KBM-7 (cell line): ENCODE data around the gene MYO18B.
"Not testable (repeated sequence)": the region's sequence is repeated elsewhere in the genome, so short reads cannot be mapped to it uniquely, and the experiment has no call there.

Experiments
- DNase-seq: peaks from one replicate; pipeline ENCODE4 v3.0.0-alpha.2; 2015
- in situ Hi-C: fragments of 300-500 bp; cut with MboI; formaldehyde crosslinking; loops from 2 replicates; pipeline ENCODE4 v1.14.3; 2020; ENCODE audit warnings: low sequenced_read_pairs, low pct_unique_long_range_greater_than_20kb, mixed read lengths

The MYO18B gene, protein sequence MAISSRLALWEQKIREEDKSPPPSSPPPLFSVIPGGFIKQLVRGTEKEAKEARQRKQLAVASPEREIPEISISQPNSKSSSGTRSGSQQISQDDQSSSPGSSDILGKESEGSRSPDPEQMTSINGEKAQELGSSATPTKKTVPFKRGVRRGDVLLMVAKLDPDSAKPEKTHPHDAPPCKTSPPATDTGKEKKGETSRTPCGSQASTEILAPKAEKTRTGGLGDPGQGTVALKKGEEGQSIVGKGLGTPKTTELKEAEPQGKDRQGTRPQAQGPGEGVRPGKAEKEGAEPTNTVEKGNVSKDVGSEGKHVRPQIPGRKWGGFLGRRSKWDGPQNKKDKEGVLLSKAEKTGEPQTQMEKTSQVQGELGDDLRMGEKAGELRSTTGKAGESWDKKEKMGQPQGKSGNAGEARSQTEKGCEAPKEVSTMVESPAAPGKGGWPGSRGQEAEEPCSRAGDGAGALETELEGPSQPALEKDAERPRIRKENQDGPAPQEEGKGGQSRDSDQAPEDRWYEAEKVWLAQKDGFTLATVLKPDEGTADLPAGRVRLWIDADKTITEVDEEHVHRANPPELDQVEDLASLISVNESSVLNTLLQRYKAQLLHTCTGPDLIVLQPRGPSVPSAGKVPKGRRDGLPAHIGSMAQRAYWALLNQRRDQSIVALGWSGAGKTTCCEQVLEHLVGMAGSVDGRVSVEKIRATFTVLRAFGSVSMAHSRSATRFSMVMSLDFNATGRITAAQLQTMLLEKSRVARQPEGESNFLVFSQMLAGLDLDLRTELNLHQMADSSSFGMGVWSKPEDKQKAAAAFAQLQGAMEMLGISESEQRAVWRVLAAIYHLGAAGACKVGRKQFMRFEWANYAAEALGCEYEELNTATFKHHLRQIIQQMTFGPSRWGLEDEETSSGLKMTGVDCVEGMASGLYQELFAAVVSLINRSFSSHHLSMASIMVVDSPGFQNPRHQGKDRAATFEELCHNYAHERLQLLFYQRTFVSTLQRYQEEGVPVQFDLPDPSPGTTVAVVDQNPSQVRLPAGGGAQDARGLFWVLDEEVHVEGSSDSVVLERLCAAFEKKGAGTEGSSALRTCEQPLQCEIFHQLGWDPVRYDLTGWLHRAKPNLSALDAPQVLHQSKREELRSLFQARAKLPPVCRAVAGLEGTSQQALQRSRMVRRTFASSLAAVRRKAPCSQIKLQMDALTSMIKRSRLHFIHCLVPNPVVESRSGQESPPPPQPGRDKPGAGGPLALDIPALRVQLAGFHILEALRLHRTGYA (N-terminal part only)

GRCh38 chr22:25741692-25742626, at the start of gene MYO18B:
TSS of gene MYO18B (plus strand) at chr22:25742188. CDS start at chr22:25761093, 18,905 bp downstream.
- DNase-seq, result no peak
- in situ Hi-C loops, result no loop called here

GRCh38 chr22:25692397-25693267, 49.4 kb upstream of the MYO18B start:
- in situ Hi-C loops, result no loop called here
- DNase-seq, result no peak

- DNase-seq, result no peak
- in situ Hi-C loops, result no loop called here
Observed at GRCh38 chr22:25693268-25693565, 48.8 kb upstream of the MYO18B start.

DNA sequence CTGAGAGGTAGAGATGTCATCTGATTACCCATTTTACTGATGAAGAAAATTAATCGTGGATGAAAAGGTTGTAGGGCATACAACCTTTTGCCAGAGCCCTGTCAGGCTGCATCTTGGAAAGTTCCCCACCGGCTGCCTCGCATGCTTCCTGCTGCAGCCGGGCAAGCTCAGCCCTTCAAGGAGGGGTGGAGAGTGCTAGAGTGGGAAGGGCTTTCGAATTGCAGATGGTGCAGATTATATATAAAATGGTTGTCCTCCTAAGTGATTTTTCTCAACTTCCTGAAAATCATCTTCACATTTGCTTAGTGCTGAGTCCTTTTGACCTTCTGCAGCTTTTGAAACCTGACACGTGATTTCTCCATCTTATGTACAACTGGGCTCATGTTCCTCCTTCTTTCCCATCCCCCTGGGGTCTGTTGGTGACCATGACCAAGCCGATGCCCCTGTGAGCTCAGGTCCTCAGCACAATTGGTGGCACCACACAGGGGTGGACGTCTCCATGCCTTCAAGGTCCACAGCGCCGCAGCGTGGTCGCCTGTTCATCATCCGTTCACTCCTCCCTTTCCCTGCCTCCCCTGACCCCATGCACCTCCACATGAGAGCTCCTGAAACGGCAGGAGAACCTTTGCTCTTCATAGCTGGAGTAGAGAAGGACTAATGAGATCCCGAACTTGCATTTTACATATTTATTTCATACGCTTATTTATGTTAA, 47.6 kb upstream of the MYO18B start:
- no peak for DNase-seq
- in situ Hi-C loops, result no loop called here

DNA sequence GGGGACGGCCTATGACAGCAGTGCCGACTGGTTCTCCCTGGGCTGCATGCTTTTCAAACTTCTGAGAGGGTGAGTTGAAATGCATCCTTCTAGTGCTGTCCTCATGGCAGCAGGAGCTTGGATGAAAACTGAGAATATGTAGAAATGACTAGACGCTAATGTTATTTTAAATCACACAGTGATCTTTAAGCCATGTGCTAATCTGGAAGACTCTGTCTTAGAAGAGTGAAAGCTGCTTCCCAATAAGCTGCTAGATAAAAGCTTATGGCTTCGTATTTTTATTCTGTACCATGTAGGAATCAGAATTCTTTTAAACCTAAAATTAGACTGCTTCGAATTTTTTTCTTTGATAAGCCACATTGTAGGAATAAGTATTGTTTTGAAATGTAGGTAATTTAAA, 46.8 kb upstream of the MYO18B start:
- no peak for DNase-seq
- in situ Hi-C loops, result no loop called here

- in situ Hi-C loops, result no loop called here
Observed at GRCh38 chr22:25696763-25697162, 45.2 kb upstream of the MYO18B start.

GRCh38 chr22:25697181-25697664, 44.8 kb upstream of the MYO18B start:
- in situ Hi-C loops, result no loop called here

More at GRCh38 chr22:25696763-25697162, 45.2 kb upstream of the MYO18B start:
- no peak for DNase-seq

DNA sequence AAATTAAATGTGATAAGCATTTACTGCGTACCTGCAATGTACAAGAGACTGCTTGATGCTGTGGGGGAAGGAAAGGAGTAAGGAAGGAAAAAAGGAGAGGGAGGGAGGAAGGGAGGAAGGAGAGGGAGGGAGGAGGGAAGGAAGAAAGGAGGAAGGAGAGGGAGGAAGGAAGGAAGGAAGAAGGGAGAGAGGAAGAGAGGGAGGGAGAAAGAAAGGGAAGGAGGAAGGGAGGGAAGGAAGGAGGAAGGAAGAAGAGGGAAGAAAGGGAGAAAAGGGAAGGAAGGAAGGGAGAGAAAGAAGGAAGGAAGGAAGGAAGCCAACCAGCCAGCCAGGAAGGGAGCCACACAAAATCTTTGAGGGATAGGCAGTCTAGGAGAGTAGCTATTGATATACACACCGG, 44.0 kb upstream of the MYO18B start:
- DNase-seq, result no peak
- in situ Hi-C loops, result no loop called here

More at GRCh38 chr22:25697181-25697664, 44.8 kb upstream of the MYO18B start:
- DNase-seq, result no peak

- in situ Hi-C loops, result no loop called here
- no peak for DNase-seq
Observed at GRCh38 chr22:25698461-25698860, 43.5 kb upstream of the MYO18B start.

DNA sequence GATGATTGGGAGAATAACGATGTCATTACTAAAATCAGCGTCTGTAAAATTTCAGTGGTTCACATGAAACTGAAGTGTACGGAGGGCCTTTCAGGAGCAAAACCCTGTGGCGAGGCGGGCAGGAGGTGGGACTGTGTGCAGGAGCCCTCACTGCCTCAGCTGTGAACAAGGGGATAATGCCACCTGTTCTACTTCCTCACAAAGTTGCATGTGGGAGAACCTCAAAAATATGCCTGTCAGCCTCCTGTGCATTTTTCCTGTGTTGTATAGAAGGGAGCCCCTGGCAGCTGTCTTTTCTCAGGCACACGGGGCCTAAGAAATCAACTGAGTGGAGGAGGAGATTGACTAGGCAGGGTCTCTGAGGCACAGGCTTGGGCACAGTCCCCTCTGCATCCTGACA, 43.0 kb upstream of the MYO18B start:
- no peak for DNase-seq
- in situ Hi-C loops, result no loop called here

DNA sequence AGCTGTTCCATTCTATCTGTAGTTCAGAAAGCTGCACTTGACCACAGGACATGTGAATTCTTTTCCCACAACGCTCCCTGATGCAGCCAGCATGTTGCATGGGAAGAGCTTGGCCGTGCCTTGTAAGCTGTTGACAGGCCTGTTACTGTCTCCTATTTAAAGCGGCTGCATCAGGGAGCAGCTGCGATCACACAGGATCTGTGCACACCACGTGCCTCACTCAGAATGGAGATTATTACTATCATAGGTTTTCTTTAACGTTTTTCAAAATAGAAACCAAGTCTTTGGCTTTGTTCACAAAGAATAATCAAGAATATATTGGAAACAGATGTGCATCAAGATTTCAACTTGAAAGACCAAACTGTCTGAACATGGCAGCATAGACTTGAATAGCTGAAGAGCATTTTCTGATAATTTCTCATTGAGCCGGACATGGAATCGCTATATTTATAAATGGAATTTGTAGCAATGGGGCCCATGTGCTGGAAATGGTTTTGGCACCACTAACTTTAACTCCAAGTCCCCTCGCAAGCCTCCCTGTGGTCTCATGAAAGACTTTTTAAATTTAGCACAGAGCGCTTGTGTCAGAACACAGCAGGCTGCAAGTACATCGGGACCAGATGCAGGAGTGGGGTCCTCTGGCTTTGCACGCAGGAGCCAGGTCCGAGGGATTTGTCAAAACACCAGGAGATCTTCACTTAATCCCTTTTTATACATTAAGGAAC, 40.8 kb upstream of the MYO18B start:
- no peak for DNase-seq
- in situ Hi-C loops, result no loop called here

DNA sequence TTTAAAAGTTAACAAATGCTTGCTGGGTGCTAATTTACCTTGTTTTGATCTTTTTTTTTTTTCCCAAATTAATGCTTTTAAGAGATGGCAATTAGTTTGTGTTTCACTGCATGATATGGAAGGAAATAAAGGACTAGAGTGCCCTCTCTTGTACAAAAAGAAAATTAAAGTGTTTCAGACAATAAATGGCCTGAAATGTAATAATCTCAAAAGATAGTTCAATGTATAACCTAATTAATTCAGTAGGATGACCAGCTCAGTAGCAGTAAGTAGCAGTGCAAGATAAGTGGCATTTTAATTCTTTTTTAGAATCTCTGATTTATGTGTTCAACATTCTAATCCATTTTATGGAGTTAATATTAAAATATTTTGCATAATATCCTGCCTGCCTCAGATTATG, 39.9 kb upstream of the MYO18B start:
- in situ Hi-C loops, result no loop called here
- DNase-seq, result peak; percentile 38

DNA sequence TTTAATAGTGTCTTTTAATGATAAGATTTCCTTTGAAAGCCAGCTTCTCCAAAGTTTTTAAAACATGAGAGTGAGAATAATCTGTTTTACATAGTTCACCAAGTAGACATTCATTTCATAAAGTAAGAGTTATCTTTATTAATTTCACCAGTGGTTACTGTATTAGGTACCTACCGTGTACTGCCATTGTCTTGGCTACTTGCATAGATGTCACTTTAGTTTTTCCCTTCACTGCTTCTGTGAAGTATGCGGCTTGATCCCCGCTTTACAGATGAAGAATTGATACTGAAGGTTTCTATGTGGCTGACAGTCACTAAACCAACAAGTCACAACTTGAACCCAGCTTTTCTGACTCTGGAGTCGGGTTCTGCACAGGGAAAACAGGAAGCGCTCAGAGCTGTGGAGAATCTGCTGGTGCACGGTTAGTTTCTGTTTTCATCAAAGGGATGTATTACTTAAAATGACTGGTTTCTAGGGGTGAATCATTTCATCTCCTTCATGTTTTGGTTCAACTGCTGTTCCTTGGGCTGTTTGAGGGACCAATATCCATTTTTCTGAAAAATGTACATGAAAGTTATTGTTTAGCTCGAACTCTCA, 39.3 kb upstream of the MYO18B start:
- in situ Hi-C loops, result no loop called here
- peak; percentile 1 for DNase-seq

- in situ Hi-C loops, result no loop called here
- no peak for DNase-seq
Observed at GRCh38 chr22:25704701-25705100, 37.3 kb upstream of the MYO18B start.

- no peak for DNase-seq
- in situ Hi-C loops, result no loop called here
Observed at GRCh38 chr22:25706197-25706596, 35.8 kb upstream of the MYO18B start.

- DNase-seq, in situ Hi-C loops: not testable (repeated sequence)
Observed at GRCh38 chr22:25708430-25708829, 33.6 kb upstream of the MYO18B start.
